HepG2 (cell line): ENCODE measurements around the gene MRE11. TPM values are rescaled to one million over a fixed set of nuclear protein-coding genes. Genes with fewer than 3 reads are reported as not detected.
A peak's percentile ranks its signal among the peaks of the same experiment; 100 is the strongest.

Experiments used
- ATAC-seq: fragments of 200-7000 bp; cut with Tn5 transposase; 3 replicates; pipeline ENCODE4 v1.9.1; 2020; ENCODE audit warnings: mild to moderate bottlenecking, moderate library complexity
- BruUV-seq: library from RNA; stranded (reverse); fragments of 400-500 nt; replicated peaks from 2 replicates; lab custom pipeline; 2021; lab: Mats Ljungman, UMichigan
- CTCF ChIA-PET: fragments of 300-600 bp; formaldehyde crosslinking; extraction: SDS; loops from one replicate; lab custom pipeline; 2021; ENCODE audit warnings: low total read pairs, inconsistent platforms, low intra/inter-chr PET ratio; lab: Yijun Ruan, JAX
- POLR2A ChIA-PET: fragments of 350-600 bp; sonication (Branson Sonifier 250); formaldehyde crosslinking; loops from one replicate; lab custom pipeline; 2020; ENCODE audit warnings: antibody characterized with exemption, inconsistent platforms; lab: Yijun Ruan, JAX
- DNase-seq: peaks from one replicate; pipeline ENCODE4 v3.0.0-alpha.2; 2015; ENCODE audit warnings: low spot score
- FAIRE-seq: peaks from 3 replicates; lab custom pipeline; 2011; peaks lifted over from hg19 to GRCh38; lab: Jason Lieb, UNC
- H2AFZ ChIP-seq: one replicate; pipeline ENCODE4 v1.6.1; 2011; ENCODE audit warnings: low read length, inconsistent platforms
- H3K27ac ChIP-seq: fragments of 300-600 bp; 3 replicates; pipeline ENCODE4 v1.8.0; 2011; ENCODE audit warnings: mixed run types, mild to moderate bottlenecking, mixed read lengths, low read length, inconsistent platforms; ENCODE audit not compliant: insufficient read depth; ENCODE audit errors: extremely low read length
- H3K27me3 ChIP-seq, 2 experiments: fragments of 200-600 bp in 1 of 2; 2 replicates in 1 of 2; 3 replicates in 1 of 2; pipeline versions ENCODE4 v1.6.0 to v1.8.0; 2011; ENCODE audit warnings: low read length in 2 of 2, mild to moderate bottlenecking in 2 of 2, moderate library complexity in 2 of 2, inconsistent platforms in 1 of 2; ENCODE audit not compliant: insufficient read depth in 2 of 2, control insufficient read depth in 1 of 2
- H3K36me3 ChIP-seq, 2 experiments: fragments of 200-600 bp in 1 of 2; replicated peaks in 1 of 2; 2 replicates in 1 of 2; 3 replicates in 1 of 2; pipeline versions ENCODE4 v1.5.1 to v1.8.0; 2011; ENCODE audit warnings: low read length in 2 of 2, inconsistent platforms in 1 of 2; ENCODE audit not compliant: insufficient read depth in 2 of 2, control insufficient read depth in 1 of 2
- H3K4me1 ChIP-seq: 2 replicates; pipeline ENCODE4 v1.5.1; 2012; ENCODE audit warnings: low read length, inconsistent platforms; ENCODE audit not compliant: insufficient read depth
- H3K4me2 ChIP-seq: 2 replicates; pipeline ENCODE4 v1.6.0; 2011; ENCODE audit warnings: low read depth, low read length, inconsistent platforms
- H3K4me3 ChIP-seq, 3 experiments: fragments of 200-600 bp in 1 of 3; sonication (generic), shearing (Covaris generic) in 1 of 3; replicated peaks in 1 of 3; 2 replicates each; pipeline ENCODE4 v1.5.1; 2011 to 2016; ENCODE audit warnings: low read length in 3 of 3, inconsistent platforms in 2 of 3, low read depth in 2 of 3, mild to moderate bottlenecking in 2 of 3, control low read depth in 1 of 3, mixed read lengths in 1 of 3; ENCODE audit not compliant: insufficient read depth in 1 of 3
- H3K79me2 ChIP-seq: one replicate; pipeline ENCODE4 v1.6.1; 2011; ENCODE audit warnings: low read length, inconsistent platforms; ENCODE audit not compliant: insufficient read depth
- H3K9ac ChIP-seq: 2 replicates; pipeline ENCODE4 v1.6.0; 2011; ENCODE audit warnings: mild to moderate bottlenecking, low read depth, low read length, inconsistent platforms; ENCODE audit not compliant: insufficient read depth
- H3K9me3 ChIP-seq: 2 replicates; pipeline ENCODE4 v1.5.1; 2012; ENCODE audit warnings: mild to moderate bottlenecking, low read length
- H4K20me1 ChIP-seq: 2 replicates; pipeline ENCODE4 v1.6.0; 2011; ENCODE audit warnings: inconsistent platforms, mild to moderate bottlenecking, low read length, moderate library complexity; ENCODE audit not compliant: insufficient read depth
- FOXO1 ChIP-seq: sonication (generic); formaldehyde crosslinking; IDR thresholded peaks from 2 replicates; pipeline ENCODE4 v1.4.0; 2020; ENCODE audit warnings: missing genetic modification reagents
- JARID2 ChIP-seq: sonication (generic); formaldehyde crosslinking; IDR thresholded peaks from 2 replicates; pipeline ENCODE4 v1.8.1; 2023; ENCODE audit warnings: missing genetic modification reagents, inconsistent platforms; ENCODE audit not compliant: insufficient replicate concordance
- KDM4B ChIP-seq: sonication (generic); formaldehyde crosslinking; IDR thresholded peaks from 2 replicates; pipeline ENCODE4 v1.4.0; 2020; ENCODE audit warnings: missing genetic modification reagents
- KDM5B ChIP-seq: sonication (generic); formaldehyde crosslinking; IDR thresholded peaks from 2 replicates; pipeline ENCODE4 v1.4.0; 2020; ENCODE audit warnings: missing genetic modification reagents, mild to moderate bottlenecking, borderline replicate concordance
- MAFF ChIP-seq: IDR thresholded peaks from 2 replicates; pipeline ENCODE4 v1.6.1; 2011; ENCODE audit warnings: low read depth, low read length, improper control_type of control experiment
- MAFK ChIP-seq, 2 experiments: IDR thresholded peaks in 1 of 2; conservative IDR thresholded peaks in 1 of 2; 2 replicates each; pipeline ENCODE4 v1.6.1; 2011; ENCODE audit warnings: improper control_type of control experiment in 2 of 2, low read length in 2 of 2
- ZNF230 ChIP-seq: sonication (generic); formaldehyde crosslinking; IDR thresholded peaks from 2 replicates; pipeline ENCODE4 v1.4.0; 2020; ENCODE audit warnings: mild to moderate bottlenecking, missing genetic modification reagents
- ZNF451 ChIP-seq: sonication (generic); formaldehyde crosslinking; IDR thresholded peaks from 2 replicates; pipeline ENCODE4 v1.5.0; 2020; ENCODE audit warnings: mild to moderate bottlenecking, missing genetic modification reagents
- ZNF570 ChIP-seq: sonication (generic); formaldehyde crosslinking; IDR thresholded peaks from 2 replicates; pipeline ENCODE4 v1.4.0; 2020; ENCODE audit warnings: mild to moderate bottlenecking, missing genetic modification reagents, borderline replicate concordance
- ZNF580 ChIP-seq: IDR thresholded peaks from 2 replicates; pipeline ENCODE4 v1.6.1; 2016; ENCODE audit warnings: low read depth, borderline replicate concordance
- ZNF768 ChIP-seq: sonication (generic); formaldehyde crosslinking; IDR thresholded peaks from 2 replicates; pipeline ENCODE4 v1.4.0; 2020; ENCODE audit warnings: missing genetic modification reagents
- WGBS: methylation state at CpG from one replicate; pipeline ENCODE4 v1.1.6; 2017; ENCODE audit warnings: low lambda C conversion rate; 5-methylcytosine and 5-hydroxymethylcytosine counted together
- in situ Hi-C: cut with HindIII; loops from 2 replicates; pipeline ENCODE4 v1.10.0; 2017; ENCODE audit warnings: low pct_unique_long_range_greater_than_20kb; ENCODE audit not compliant: extremely low pct_ligation_motif_present
- intact Hi-C: fragments of 100-400 bp; cut with micrococcal nuclease; formaldehyde crosslinking; loops from one replicate; pipeline ENCODE4 v1.10.0; 2022; ENCODE audit not compliant: unreplicated experiment
- polyA plus RNA-seq, 8 experiments: library from polyadenylated mRNA; depleted of rRNA in 3 of 8; stranded (reverse) in 7 of 8; unstranded in 1 of 8; fragments of >200 nt; fragmentation: Illumina TruSeq in 4 of 8; extraction: Trizol in 4 of 8; gene quantifications; 2 replicates each; pipeline versions ENCODE4 v1.2.1 to v1.2.3, GENCODE V29; 2011 to 2016; ENCODE audit warnings: low read depth in 4 of 8, missing spikeins in 1 of 8, mixed read lengths in 1 of 8; ENCODE audit not compliant: insufficient read depth in 1 of 8
- total RNA-seq, 5 experiments: library from RNA; depleted of rRNA; stranded (reverse); fragments of >200 nt; fragmentation: Illumina TruSeq; extraction: Trizol; gene quantifications; 2 replicates each; pipeline ENCODE4 v1.2.3, GENCODE V29; 2016; ENCODE audit warnings: low read depth in 1 of 5
- TF ChIP-seq, protein P1 (sequence below): sonication (generic); formaldehyde crosslinking; IDR thresholded peaks from 2 replicates; pipeline ENCODE4 v1.4.0; 2020; ENCODE audit warnings: missing genetic modification reagents, borderline replicate concordance

Gene MRE11
- total and polyA plus RNA-seq, 2 of the 13 experiments (the other 11 are each of a cell fraction or from before 2014, with no cell fraction given), result 7.2 to 37.3 TPM

DNA sequence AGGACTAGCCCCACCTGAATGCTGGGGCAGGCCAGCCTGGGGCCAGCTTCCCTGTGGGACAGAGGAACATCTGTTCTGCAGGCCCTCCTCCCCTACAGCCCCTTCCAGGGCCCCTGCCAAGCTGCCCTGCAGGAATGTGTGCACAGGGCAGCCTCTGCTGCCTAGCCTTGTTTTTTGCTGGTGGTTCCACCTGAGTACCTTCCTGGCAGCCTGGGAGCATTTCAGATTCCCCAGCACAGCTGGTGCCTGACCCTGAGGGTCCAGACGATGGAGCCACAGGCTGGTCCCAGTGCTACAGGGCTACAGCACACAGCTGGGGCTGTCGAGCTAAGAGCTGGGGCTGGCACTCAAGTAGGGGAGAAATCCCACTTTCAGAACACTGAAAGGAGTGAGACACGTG lies 70.1 kb downstream of the MRE11 start (continued):
- no peak for TF ChIP-seq JARID2
- no peak for TF ChIP-seq ZNF768 (CRISPR knock-in tag)
- TF ChIP-seq KDM5B (CRISPR knock-in tag), result no peak
- TF ChIP-seq ZNF451, result no peak
- no peak for TF ChIP-seq ZNF230 (CRISPR knock-in tag)
- no peak for TF ChIP-seq KDM4B (CRISPR knock-in tag)
- TF ChIP-seq ZNF580, result no peak

- no peak for FAIRE-seq
- Histone ChIP-seq H3K27me3 (no peaks in the 10 kb centered on the region), H4K20me1 (no peaks in the 10 kb centered on the region), H3K4me3 (no peak overlapping the region), H3K9me3 (no peaks in the 10 kb centered on the region), H3K9ac (no peak overlapping the region), H3K4me1 (no peaks in the 10 kb centered on the region), H3K4me2 (no peak overlapping the region), H3K27ac (no peak overlapping the region), H3K36me3 (peaks cover 2 to 10% of the 10 kb centered on the region in 2 experiments; a peak in 3 of 5 replicates), H3K79me2 (no peaks in the 10 kb centered on the region), H2AFZ (no peak overlapping the region)
- 98% methylated on average over 3 of the region's 3 CpGs for WGBS
- ChIA-PET CTCF (interaction anchor here (0.8 to 2.9 kb wide), 3 partner anchors 93 to 233 kb away, joined by 3 to 10 read pairs (median 3); no protein-coding TSS in a partner anchor), POLR2A (no interaction called here)
- TF ChIP-seq ZNF570, result no peak
- TF ChIP-seq MAFK (conservative IDR thresholded peaks at IDR 0.05 in 1 of 2, IDR thresholded peaks at IDR 0.05 in 1 of 2; ENCODE audit: low read length in 2 of 2), result peak; percentile 68 to 86; a peak in 3 of 4 replicates
- TF ChIP-seq, protein P1, sequence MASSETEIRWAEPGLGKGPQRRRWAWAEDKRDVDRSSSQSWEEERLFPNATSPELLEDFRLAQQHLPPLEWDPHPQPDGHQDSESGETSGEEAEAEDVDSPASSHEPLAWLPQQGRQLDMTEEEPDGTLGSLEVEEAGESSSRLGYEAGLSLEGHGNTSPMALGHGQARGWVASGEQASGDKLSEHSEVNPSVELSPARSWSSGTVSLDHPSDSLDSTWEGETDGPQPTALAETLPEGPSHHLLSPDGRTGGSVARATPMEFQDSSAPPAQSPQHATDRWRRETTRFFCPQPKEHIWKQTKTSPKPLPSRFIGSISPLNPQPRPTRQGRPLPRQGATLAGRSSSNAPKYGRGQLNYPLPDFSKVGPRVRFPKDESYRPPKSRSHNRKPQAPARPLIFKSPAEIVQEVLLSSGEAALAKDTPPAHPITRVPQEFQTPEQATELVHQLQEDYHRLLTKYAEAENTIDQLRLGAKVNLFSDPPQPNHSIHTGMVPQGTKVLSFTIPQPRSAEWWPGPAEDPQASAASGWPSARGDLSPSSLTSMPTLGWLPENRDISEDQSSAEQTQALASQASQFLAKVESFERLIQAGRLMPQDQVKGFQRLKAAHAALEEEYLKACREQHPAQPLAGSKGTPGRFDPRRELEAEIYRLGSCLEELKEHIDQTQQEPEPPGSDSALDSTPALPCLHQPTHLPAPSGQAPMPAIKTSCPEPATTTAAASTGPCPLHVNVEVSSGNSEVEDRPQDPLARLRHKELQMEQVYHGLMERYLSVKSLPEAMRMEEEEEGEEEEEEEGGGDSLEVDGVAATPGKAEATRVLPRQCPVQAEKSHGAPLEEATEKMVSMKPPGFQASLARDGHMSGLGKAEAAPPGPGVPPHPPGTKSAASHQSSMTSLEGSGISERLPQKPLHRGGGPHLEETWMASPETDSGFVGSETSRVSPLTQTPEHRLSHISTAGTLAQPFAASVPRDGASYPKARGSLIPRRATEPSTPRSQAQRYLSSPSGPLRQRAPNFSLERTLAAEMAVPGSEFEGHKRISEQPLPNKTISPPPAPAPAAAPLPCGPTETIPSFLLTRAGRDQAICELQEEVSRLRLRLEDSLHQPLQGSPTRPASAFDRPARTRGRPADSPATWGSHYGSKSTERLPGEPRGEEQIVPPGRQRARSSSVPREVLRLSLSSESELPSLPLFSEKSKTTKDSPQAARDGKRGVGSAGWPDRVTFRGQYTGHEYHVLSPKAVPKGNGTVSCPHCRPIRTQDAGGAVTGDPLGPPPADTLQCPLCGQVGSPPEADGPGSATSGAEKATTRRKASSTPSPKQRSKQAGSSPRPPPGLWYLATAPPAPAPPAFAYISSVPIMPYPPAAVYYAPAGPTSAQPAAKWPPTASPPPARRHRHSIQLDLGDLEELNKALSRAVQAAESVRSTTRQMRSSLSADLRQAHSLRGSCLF, result no peak
- TF ChIP-seq MAFF, result peak; percentile 76
- no peak for TF ChIP-seq FOXO1 (CRISPR knock-in tag)
- no peak; the same call in 2 of the 3 replicates for ATAC-seq
- in situ Hi-C loops (loop anchor here (5.0 to 25.0 kb wide), 2 partner anchors 91 to 231 kb away; no protein-coding TSS in a partner anchor), intact Hi-C loops (loop anchor here (1.0 to 10.0 kb wide), 3 partner anchors 87 to 523 kb away; no protein-coding TSS in a partner anchor)
- no TSS peak for BruUV-seq
- no peak for DNase-seq
Measured at GRCh38 chr11:94418123-94418765, 75.4 kb downstream of the MRE11 start.
